Measurements from ENCODE around the gene SLC25A13.
A peak's percentile ranks its signal among the peaks of the same experiment; 100 is the strongest.

SLC25A13 gene

DNA sequence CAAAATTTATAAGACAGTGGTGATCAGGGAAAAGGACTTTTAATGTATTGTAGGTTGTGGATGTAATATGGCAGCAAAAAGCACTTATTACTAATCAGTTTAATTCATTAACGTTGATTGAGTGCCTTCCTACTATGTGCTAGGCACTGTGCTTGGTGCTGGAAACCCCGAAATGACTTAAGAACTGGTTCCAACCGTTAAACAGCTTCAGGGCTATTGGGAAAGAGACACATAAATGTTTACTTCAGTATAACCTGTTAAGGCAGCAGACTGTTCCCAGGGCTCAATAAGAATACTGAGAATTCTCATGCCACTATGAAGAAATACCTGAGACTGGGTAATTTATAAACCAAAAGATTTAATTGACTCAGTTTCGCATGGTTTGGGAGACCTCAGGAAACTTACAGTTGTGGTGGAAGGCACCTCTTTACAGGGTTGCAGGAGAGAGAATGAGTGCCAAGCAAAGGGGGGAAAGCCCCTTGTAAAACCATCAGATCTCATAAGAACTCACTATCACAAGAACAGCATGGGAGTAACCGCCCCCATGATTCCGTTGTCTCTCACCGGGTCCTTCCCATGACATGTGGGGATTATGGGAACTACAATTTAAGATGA is 1.1 kb upstream of the SLC25A13 start:
- DNase-seq, result peak; percentile 12

DNA sequence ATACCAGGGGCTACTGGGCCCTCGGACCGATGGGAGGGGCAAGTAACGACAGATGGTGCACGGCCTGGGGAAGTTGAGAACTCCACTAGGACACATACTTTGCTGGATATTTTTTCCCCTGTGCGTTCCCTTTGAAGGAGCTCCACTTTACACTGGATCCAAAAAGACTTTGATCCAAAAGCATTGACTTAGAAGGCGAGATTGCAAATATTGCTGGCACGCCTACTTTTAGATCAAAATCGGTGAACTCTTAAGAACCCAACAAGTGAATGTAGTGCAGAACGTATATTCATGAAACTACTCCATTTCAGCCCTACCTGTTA is 436 bp upstream of the SLC25A13 start:
- no peak for DNase-seq

GRCh38 chr7:96321031-96321657 is 754 bp downstream of the SLC25A13 start:
- peak; percentile 68 for DNase-seq

DNA sequence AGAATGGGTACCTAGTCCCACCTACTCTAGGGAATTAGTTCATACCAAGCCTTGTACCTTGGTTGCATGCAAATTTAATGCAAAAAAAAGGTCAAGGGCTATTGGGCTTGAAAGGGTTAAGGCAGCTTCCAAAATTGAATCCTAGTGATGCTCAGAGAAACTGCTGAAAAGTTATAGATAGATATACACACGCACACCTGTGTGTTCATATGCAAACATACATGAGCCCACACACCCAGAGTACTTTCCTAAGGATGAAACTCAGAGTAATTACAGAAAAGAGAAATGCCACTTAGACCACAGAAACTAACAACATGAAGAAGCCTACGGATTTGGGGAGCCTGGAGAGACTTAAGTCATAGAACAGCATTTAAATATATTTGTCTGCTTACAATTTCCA is 1.5 kb downstream of the SLC25A13 start:
- no peak for DNase-seq

DNA sequence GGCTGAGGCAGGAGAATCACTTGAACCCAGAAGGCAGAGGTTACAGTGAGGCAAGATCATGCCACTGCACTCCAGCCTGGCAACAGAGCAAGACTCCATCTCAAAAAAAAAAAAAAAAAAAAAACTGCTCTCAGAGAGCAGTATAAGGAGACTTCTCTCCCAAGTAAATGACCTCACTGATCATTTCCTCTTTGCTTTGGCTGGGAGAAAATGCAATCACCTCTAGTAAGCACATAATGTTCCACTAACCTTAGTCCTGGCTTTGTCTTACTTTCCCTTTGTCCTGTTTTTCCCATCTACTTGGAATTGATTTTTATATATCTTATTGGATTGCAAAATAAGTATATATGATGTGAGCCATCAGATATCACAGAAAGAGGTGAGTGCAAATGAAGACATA is 2.5 kb downstream of the SLC25A13 start:
- DNase-seq, result no peak

DNA sequence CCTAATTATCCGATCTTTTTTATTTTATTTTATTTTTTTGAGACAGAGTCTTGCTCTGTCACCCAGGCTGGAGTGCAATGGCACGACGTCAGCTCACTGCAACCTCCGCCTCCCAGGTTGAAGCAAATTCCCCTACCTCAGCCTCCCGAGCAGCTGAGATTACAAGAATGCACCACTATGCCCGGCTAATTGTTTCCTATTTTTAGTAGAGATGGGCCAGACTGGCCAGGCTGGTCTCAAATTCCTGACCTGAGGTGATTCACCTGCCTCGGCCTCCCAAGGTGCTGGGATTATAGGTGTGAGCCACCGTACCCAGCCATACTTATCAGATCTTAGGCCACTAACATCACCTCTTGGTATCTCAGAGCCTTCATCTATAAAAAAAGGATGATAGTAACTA is 4.9 kb downstream of the SLC25A13 start:
- no peak for DNase-seq

- no peak for DNase-seq
Observed at GRCh38 chr7:96315125-96315512, 6.8 kb downstream of the SLC25A13 start.

DNA sequence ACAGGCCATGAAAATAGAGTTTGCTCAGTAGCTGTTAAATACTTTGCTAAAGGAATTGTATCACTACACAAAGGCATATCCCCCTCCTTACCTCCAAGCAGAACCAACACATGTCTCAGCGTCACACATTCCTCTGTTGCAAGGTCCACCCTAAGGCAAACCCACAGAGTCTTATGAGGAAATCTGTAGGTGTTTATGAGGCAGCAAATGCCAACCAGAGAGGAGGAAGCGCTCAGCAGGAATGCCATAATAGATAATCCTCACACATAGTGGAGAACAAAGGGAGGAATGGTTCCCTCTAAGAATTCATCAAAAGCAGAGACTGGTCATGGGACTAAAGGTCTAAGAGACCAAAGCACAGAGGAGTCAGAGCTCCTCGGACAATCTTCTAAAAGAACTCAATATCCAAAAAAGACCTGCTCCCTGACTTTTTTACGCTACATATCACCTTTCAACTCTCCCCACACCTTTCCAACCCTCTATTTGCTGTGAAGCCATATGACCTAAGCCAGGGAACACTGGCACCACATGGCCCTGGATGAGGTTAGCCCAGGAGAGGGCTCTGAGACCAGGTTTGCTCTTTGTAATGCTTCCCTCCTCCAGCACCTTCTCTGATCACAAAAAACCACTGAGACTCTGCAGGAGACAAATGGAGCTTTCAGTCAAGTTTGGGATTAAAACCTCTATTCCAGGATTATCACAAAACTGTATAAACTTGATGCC is 7.3 kb downstream of the SLC25A13 start:
- DNase-seq, result no peak

DNA sequence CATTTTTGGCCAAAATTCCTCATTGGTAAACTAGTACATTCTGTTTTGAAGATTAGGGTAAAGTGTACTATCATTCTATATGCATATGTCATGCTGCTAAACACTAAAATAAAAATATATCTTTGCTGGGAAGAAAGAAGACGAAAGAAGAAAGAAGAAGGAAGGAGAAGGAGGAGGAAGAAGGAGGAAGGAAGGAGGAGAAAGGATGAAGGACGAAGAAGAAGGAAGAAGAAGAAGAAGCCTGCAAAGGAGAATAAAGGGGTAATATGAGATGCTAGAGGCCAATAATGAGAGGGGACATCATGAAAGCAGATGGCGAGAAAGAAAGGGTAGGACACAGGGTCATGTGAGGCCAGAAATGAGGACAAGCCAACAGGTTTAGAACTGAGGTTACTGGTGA is 8.0 kb downstream of the SLC25A13 start:
- DNase-seq, result no peak

DNA sequence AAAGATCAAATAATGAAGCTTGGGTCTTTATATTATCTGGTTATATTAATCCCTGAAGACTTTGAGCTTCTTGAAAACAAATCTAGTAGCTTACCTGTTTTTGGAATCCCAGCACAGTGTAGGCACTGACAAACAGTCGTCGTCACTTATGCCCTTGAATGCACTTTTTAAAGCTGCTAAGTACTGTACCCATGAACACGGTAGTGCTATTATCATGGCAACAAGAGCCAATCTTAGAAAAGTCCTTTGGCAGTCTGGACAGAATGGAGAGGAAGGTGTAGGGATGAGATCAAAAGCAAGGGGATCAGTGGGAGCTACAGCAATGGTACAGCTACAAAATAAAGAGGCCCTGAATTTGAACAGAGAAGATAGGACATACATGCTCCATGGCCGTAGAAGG is 9.4 kb downstream of the SLC25A13 start:
- DNase-seq, result no peak

GRCh38 chr7:96311967-96312366 is 9.9 kb downstream of the SLC25A13 start:
- no peak for DNase-seq

DNA sequence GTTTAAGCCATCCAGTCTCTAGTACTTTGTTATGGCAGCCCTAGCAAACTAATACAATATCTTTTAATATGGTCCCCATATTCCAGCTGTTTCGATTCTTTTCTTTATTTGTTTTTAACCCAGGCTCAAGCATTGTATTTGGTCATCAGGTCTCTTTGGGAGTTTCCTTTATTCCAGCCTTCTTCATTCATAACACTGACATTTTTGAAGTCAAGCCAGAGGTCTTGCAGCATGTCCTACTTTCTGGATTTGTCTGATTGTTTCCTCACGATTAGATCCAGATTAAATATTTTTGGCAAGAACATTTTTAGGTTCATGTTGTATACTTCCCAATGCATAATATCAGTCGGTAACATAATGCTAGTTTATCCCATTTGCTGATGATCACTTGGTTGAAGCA is 11.8 kb downstream of the SLC25A13 start:
- DNase-seq, result no peak

- DNase-seq, result no peak
Observed at GRCh38 chr7:96308950-96309263, 13.0 kb downstream of the SLC25A13 start.

DNA sequence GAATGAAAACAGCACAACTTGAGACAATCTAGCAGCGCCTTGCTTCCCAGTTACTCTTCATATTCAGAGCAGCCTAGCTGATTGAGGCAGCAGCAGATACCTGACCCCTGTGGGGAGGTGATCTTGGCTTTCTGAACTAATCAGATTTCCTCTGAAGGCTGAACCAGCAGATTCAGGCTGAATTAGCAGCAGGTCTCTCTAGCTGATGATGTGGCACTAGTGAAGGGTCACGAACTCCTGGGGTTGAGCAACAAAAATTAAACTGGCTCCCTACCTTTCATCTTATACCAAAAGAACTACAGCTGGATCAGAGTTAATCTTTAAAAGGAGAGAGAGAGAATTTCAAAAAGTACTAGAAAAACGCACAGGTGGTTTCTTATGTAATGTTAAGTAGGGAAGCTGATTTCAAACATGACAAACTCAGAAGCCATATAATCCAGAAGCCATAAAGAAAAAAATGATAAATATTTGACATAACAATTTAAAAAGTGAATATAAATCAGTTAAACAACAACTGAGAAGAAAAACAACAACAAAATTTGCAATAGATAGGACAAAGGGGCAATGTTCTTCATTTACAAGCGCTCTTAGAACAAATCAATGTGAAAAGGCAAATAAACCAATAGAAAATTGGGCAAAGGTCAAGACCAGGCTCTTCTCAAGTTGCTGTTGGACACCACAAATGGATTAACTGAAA is 13.5 kb downstream of the SLC25A13 start:
- no peak for DNase-seq

- no peak for DNase-seq
Observed at GRCh38 chr7:96306385-96307125, 15.3 kb downstream of the SLC25A13 start.

DNA sequence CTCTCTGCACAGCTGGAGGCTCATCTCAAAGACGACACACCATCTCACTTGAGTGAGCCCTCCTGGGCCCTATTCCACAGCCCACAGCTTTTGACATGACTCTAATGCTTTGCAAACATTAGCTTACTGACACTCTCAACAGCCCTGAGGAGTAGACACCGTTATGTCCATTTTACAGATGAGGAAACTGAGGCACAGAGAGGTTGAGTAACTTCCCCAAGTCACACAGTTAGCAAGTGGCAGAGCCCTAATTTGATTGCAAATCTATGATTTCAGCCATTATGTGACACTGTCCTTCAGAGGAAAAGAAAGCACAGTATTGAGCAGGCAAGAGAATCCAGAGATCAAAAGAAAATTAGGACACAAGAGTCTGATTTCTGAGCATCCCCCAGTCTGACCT is 16.0 kb downstream of the SLC25A13 start:
- DNase-seq, result no peak

- DNase-seq, result no peak
Observed at GRCh38 chr7:96304573-96304972, 17.3 kb downstream of the SLC25A13 start.

GRCh38 chr7:96303686-96304443 is 18.0 kb downstream of the SLC25A13 start:
- DNase-seq, result no peak

DNA sequence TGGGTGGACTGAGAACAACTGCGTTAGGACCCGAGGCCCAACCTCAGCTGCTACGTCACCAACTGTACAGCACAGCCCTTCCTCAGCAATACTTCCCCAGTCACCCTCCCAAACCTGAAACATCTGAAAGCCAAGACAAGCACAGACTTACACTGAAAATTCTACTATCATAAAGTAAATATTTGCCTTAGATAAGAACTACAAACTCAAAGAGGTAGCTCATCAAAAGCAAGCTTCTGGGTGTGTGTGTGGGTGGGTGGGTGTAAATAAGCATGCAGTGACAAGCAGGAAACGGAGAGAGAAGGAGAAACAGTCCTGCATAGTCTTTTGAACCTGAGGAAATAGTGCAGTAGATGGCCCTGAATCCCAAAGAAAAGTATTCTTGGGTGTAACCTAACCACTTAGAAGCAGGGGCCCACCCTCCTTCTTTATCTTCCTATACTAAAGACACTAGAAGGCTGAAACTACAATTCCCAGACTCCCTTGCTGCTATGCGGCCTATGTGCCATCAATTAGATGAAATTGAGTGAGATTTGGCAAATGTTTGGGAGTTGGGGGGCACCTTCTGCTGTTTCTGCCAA is 18.7 kb downstream of the SLC25A13 start:
- DNase-seq, result no peak

- DNase-seq, result no peak
Observed at GRCh38 chr7:96300986-96301385, 20.9 kb downstream of the SLC25A13 start.

GRCh38 chr7:96300502-96300901 is 21.4 kb downstream of the SLC25A13 start:
- DNase-seq, result no peak

- no peak for DNase-seq
Observed at GRCh38 chr7:96299496-96299895, 22.4 kb downstream of the SLC25A13 start.

Measured in activated naive CD4-positive, alpha-beta T cell treated with Interleukin-2 at 50 U/mL for 16 hours (primary cell).